Measurements from ENCODE around the gene MAEA. TPM values are rescaled to one million over a fixed set of nuclear protein-coding genes. Genes with fewer than 3 reads are reported as not detected.

MAEA gene
- total and polyA plus RNA-seq, 9 of the 15 experiments (the other 6 are each of a cell fraction or from before 2014, with no cell fraction given) = 2.1 to 86.5 (median 45.0) TPM

- TF ChIP-seq ZNF274 (IDR thresholded peaks at IDR 0.05; ENCODE audit: borderline replicate concordance, low read depth, low read length) (no peak), PHF8 (IDR thresholded peaks at IDR 0.05; ENCODE audit: borderline replicate concordance, low read length) (peak; percentile 66; the same call in 1 of the 2 replicates), NFIX (CRISPR knock-in tag; IDR thresholded peaks at IDR 0.05; ENCODE audit: low read depth) (no peak), ZNF780A (CRISPR knock-in tag; IDR thresholded peaks at IDR 0.05) (no peak), MXI1 (IDR thresholded peaks at IDR 0.05; ENCODE audit: low read depth, low read length) (no peak), PYGO2 (tag; IDR thresholded peaks at IDR 0.05) (no peak), EP400 (IDR thresholded peaks at IDR 0.05) (0 out of 2 replicates have a peak, but pooled peaks have one; percentile 1), ZBTB7A (IDR thresholded peaks at IDR 0.05; ENCODE audit: borderline replicate concordance, control insufficient read depth, low read depth, low read length) (peak; percentile 73), RBM15 (IDR thresholded peaks at IDR 0.05; ENCODE audit: insufficient read depth, low read length) (no peak), KDM1A (IDR thresholded peaks at IDR 0.05) (no peak), SMARCE1 (IDR thresholded peaks at IDR 0.05) (no peak), ETV5 (CRISPR knock-in tag; IDR thresholded peaks at IDR 0.05; ENCODE audit: low read depth) (peak; percentile 33; the same call in 1 of the 2 replicates), XRCC3 (IDR thresholded peaks at IDR 0.05) (no peak), ETV1 (tag; conservative IDR thresholded peaks at IDR 0.05; ENCODE audit: low read depth) (0 out of 2 replicates have a peak, but pooled peaks have one; percentile 19), ETS1 (conservative IDR thresholded peaks at IDR 0.05; ENCODE audit: control insufficient read depth, low read depth, low read length) (peak; percentile 33; the same call in 1 of the 2 replicates), ATF4 (CRISPR knock-in tag; IDR thresholded peaks at IDR 0.05) (no peak), TAF7 (tag; IDR thresholded peaks at IDR 0.05) (no peak), HDAC3 (IDR thresholded peaks at IDR 0.05; ENCODE audit: borderline replicate concordance, partially characterized antibody) (no peak)
- TF ChIP-seq, protein P1, sequence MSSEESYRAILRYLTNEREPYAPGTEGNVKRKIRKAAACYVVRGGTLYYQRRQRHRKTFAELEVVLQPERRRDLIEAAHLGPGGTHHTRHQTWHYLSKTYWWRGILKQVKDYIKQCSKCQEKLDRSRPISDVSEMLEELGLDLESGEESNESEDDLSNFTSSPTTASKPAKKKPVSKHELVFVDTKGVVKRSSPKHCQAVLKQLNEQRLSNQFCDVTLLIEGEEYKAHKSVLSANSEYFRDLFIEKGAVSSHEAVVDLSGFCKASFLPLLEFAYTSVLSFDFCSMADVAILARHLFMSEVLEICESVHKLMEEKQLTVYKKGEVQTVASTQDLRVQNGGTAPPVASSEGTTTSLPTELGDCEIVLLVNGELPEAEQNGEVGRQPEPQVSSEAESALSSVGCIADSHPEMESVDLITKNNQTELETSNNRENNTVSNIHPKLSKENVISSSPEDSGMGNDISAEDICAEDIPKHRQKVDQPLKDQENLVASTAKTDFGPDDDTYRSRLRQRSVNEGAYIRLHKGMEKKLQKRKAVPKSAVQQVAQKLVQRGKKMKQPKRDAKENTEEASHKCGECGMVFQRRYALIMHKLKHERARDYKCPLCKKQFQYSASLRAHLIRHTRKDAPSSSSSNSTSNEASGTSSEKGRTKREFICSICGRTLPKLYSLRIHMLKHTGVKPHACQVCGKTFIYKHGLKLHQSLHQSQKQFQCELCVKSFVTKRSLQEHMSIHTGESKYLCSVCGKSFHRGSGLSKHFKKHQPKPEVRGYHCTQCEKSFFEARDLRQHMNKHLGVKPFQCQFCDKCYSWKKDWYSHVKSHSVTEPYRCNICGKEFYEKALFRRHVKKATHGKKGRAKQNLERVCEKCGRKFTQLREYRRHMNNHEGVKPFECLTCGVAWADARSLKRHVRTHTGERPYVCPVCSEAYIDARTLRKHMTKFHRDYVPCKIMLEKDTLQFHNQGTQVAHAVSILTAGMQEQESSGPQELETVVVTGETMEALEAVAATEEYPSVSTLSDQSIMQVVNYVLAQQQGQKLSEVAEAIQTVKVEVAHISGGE (CRISPR knock-in tag; IDR thresholded peaks at IDR 0.05) = no peak; a peak in 1 of 6 replicates
- TF ChIP-seq, protein P2, sequence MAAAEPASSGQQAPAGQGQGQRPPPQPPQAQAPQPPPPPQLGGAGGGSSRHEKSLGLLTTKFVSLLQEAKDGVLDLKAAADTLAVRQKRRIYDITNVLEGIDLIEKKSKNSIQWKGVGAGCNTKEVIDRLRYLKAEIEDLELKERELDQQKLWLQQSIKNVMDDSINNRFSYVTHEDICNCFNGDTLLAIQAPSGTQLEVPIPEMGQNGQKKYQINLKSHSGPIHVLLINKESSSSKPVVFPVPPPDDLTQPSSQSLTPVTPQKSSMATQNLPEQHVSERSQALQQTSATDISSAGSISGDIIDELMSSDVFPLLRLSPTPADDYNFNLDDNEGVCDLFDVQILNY (CRISPR knock-in tag; IDR thresholded peaks at IDR 0.05) = no peak
Measured at GRCh38 chr4:1347410-1347864, 57.7 kb downstream of the MAEA start (continued).
